HG02981 (cell line): ENCODE measurements around the gene GSK3B.
"Not testable (repeated sequence)": the region's sequence is repeated elsewhere in the genome, so short reads cannot be mapped to it uniquely, and the experiment has no call there.

Experiments used
- ATAC-seq: cut with Tn5 transposase; IDR thresholded peaks from one replicate; pipeline ENCODE4 v1.9.1; 2021; ENCODE audit warnings: mild to moderate bottlenecking, moderate library complexity; ENCODE audit not compliant: unreplicated experiment

GSK3B gene

GRCh38 chr3:120021523-120021922 is 72.7 kb downstream of the GSK3B start:
- ATAC-seq, result no peak

GRCh38 chr3:120018299-120018698 is 75.9 kb downstream of the GSK3B start:
- no peak for ATAC-seq

GRCh38 chr3:120017692-120018091 is 76.6 kb downstream of the GSK3B start:
- ATAC-seq, result no peak

- no peak for ATAC-seq
Measured at GRCh38 chr3:120013481-120013880, 80.8 kb downstream of the GSK3B start.

GRCh38 chr3:120005741-120006140 is 88.5 kb downstream of the GSK3B start:
- ATAC-seq, result not testable (repeated sequence)

GRCh38 chr3:120004008-120004498 is 90.2 kb downstream of the GSK3B start:
- not testable (repeated sequence) for ATAC-seq

GRCh38 chr3:119998166-119998565 is 96.1 kb downstream of the GSK3B start:
- no peak for ATAC-seq

GRCh38 chr3:119990888-119991287 is 103.4 kb downstream of the GSK3B start:
- no peak for ATAC-seq

GRCh38 chr3:119989981-119990655 is 104.1 kb downstream of the GSK3B start:
- ATAC-seq, result no peak

- not testable (repeated sequence) for ATAC-seq
Measured at GRCh38 chr3:119986812-119987211, 107.4 kb downstream of the GSK3B start.

GRCh38 chr3:119981386-119981785 is 112.9 kb downstream of the GSK3B start:
- ATAC-seq, result no peak

- no peak for ATAC-seq
Measured at GRCh38 chr3:119978554-119979208, 115.6 kb downstream of the GSK3B start.

- no peak for ATAC-seq
Measured at GRCh38 chr3:119977353-119977752, 116.9 kb downstream of the GSK3B start.

- ATAC-seq, result no peak
Measured at GRCh38 chr3:119976214-119976613, 118.0 kb downstream of the GSK3B start.

- ATAC-seq, result no peak
Measured at GRCh38 chr3:119974656-119975055, 119.6 kb downstream of the GSK3B start.

GRCh38 chr3:119973018-119973646 is 121.1 kb downstream of the GSK3B start:
- no peak for ATAC-seq

- no peak for ATAC-seq
Measured at GRCh38 chr3:119969759-119970158, 124.5 kb downstream of the GSK3B start.

GRCh38 chr3:119967353-119968006 is 126.8 kb downstream of the GSK3B start:
- ATAC-seq, result no peak

- no peak for ATAC-seq
Measured at GRCh38 chr3:119965692-119966091, 128.6 kb downstream of the GSK3B start.

GRCh38 chr3:119964294-119964693 is 130.0 kb downstream of the GSK3B start:
- ATAC-seq, result no peak

GRCh38 chr3:119955972-119956371 is 138.3 kb downstream of the GSK3B start:
- no peak for ATAC-seq
